GM12873 (cell line): Measurements from ENCODE around the gene SETD4.

ENCODE experiments used
- CTCF ChIP-seq: IDR thresholded peaks from 2 replicates; pipeline ENCODE4 v1.5.1; 2012; ENCODE audit warnings: low read depth, mild to moderate bottlenecking, moderate library complexity, low read length, control low read depth; ENCODE audit not compliant: insufficient read depth; ENCODE audit errors: missing control alignments

Gene SETD4

GRCh38 chr21:36015045-36015444 is 45.3 kb downstream of the SETD4 start:
- TF ChIP-seq CTCF: no peak

GRCh38 chr21:36010801-36011200 is 49.5 kb downstream of the SETD4 start:
- no peak for TF ChIP-seq CTCF

- no peak for TF ChIP-seq CTCF
These were observed 51.8 kb downstream of the SETD4 start for GRCh38 chr21:36008505-36008904.

GRCh38 chr21:36005879-36006400 is 54.4 kb downstream of the SETD4 start:
- no peak for TF ChIP-seq CTCF

- TF ChIP-seq CTCF: no peak
These were observed 55.3 kb downstream of the SETD4 start for GRCh38 chr21:36005018-36005417.

- TF ChIP-seq CTCF: no peak
These were observed 55.9 kb downstream of the SETD4 start for GRCh38 chr21:36004441-36004840.

- TF ChIP-seq CTCF: no peak
These were observed 56.5 kb downstream of the SETD4 start for GRCh38 chr21:36003776-36004175.
